HEK293T (cell line): ENCODE data around the gene HGFAC.

Experiments used
- CTCF ChIA-PET: fragments of 350-600 bp; formaldehyde crosslinking; extraction: SDS; loops from one replicate; lab custom pipeline; 2021; ENCODE audit warnings: antibody characterized with exemption, inconsistent platforms; lab: Yijun Ruan, JAX
- POLR2A ChIA-PET: fragments of 350-600 bp; formaldehyde crosslinking; extraction: SDS; loops from one replicate; lab custom pipeline; 2020; ENCODE audit warnings: antibody characterized with exemption, inconsistent platforms; lab: Yijun Ruan, JAX
- DNase-seq: peaks from one replicate; pipeline ENCODE4 v3.0.0; 2012; ENCODE audit warnings: mixed read lengths; ENCODE audit errors: extremely low spot score
- ARNT ChIP-seq: fragments of 450-650 bp; IDR thresholded peaks from 2 replicates; pipeline ENCODE4 v1.6.1; 2017; ENCODE audit warnings: mild to moderate bottlenecking
- BHLHE40 ChIP-seq: fragments of 450-650 bp; IDR thresholded peaks from 2 replicates; pipeline ENCODE4 v1.6.1; 2016; ENCODE audit warnings: mild to moderate bottlenecking, moderate library complexity, borderline replicate concordance
- CTBP1 ChIP-seq: fragments of 450-650 bp; IDR thresholded peaks from 2 replicates; pipeline ENCODE4 v1.6.1; 2016; ENCODE audit warnings: borderline replicate concordance
- ELF4 ChIP-seq: fragments of 450-650 bp; IDR thresholded peaks from 2 replicates; pipeline ENCODE4 v1.6.1; 2017; ENCODE audit warnings: antibody characterized with exemption
- FOXA1 ChIP-seq: fragments of 450-650 bp; IDR thresholded peaks from 2 replicates; pipeline ENCODE4 v1.6.1; 2016; ENCODE audit warnings: mild to moderate bottlenecking
- FOXK2 ChIP-seq: fragments of 450-650 bp; IDR thresholded peaks from 2 replicates; pipeline ENCODE4 v1.6.1; 2016; ENCODE audit warnings: mild to moderate bottlenecking
- FOXM1 ChIP-seq: fragments of 450-650 bp; IDR thresholded peaks from 2 replicates; pipeline ENCODE4 v1.6.1; 2017; ENCODE audit warnings: mild to moderate bottlenecking, borderline replicate concordance
- HDGF ChIP-seq: fragments of 450-650 bp; IDR thresholded peaks from 2 replicates; pipeline ENCODE4 v1.6.1; 2017; ENCODE audit warnings: antibody characterized with exemption, borderline replicate concordance
- L3MBTL2 ChIP-seq: fragments of 450-650 bp; conservative IDR thresholded peaks from 2 replicates; pipeline ENCODE4 v1.6.1; 2016; ENCODE audit warnings: mild to moderate bottlenecking
- LEF1 ChIP-seq: fragments of 450-650 bp; IDR thresholded peaks from 2 replicates; pipeline ENCODE4 v1.6.1; 2017; ENCODE audit warnings: mild to moderate bottlenecking, borderline replicate concordance
- NFRKB ChIP-seq: fragments of 450-650 bp; IDR thresholded peaks from 2 replicates; pipeline ENCODE4 v1.6.1; 2016; ENCODE audit warnings: mild to moderate bottlenecking, moderate library complexity
- PKNOX1 ChIP-seq: fragments of 450-650 bp; IDR thresholded peaks from 2 replicates; pipeline ENCODE4 v1.6.1; 2016
- SP1 ChIP-seq: fragments of 450-650 bp; IDR thresholded peaks from 2 replicates; pipeline ENCODE4 v1.6.1; 2017
- SUZ12 ChIP-seq: fragments of 450-650 bp; IDR thresholded peaks from 2 replicates; pipeline ENCODE4 v1.6.1; 2016; ENCODE audit warnings: mild to moderate bottlenecking
- TARDBP ChIP-seq: fragments of 450-650 bp; IDR thresholded peaks from 2 replicates; pipeline ENCODE4 v1.6.1; 2016
- ZNF384 ChIP-seq: fragments of 450-650 bp; IDR thresholded peaks from 2 replicates; pipeline ENCODE4 v1.6.1; 2016

The HGFAC gene

GRCh38 chr4:3436798-3437581, 4.8 kb upstream of the HGFAC start:
- CTCF ChIA-PET, result interaction anchor here (0.7 kb wide), 1 partner anchor 286 kb away, joined by 4 read pairs; no protein-coding TSS in a partner anchor
- no peak for DNase-seq
- TF ChIP-seq SP1 (no peak), FOXM1 (no peak), ZNF384 (no peak), ELF4 (no peak), SUZ12 (no peak), ARNT (no peak), HDGF (no peak), BHLHE40 (no peak), NFRKB (no peak)
- POLR2A ChIA-PET, result no interaction called here

- ChIA-PET POLR2A (no interaction called here), CTCF (interaction anchor here (0.7 kb wide), 1 partner anchor 287 kb away, joined by 4 read pairs; no protein-coding TSS in a partner anchor)
- no peak for DNase-seq
- TF ChIP-seq SUZ12, result no peak
- TF ChIP-seq L3MBTL2, result no peak
- no peak for TF ChIP-seq ZNF384
- no peak for TF ChIP-seq TARDBP
- no peak for TF ChIP-seq FOXK2
- no peak for TF ChIP-seq SP1
- TF ChIP-seq ARNT, result no peak
- no peak for TF ChIP-seq LEF1
- TF ChIP-seq BHLHE40, result no peak
- no peak for TF ChIP-seq FOXM1
Measured at GRCh38 chr4:3437582-3437936, 4.2 kb upstream of the HGFAC start.

GRCh38 chr4:3437998-3438846, 3.5 kb upstream of the HGFAC start:
- CTCF ChIA-PET, result interaction anchor here (0.7 kb wide), 1 partner anchor 288 kb away, joined by 4 read pairs; no protein-coding TSS in a partner anchor
- POLR2A ChIA-PET, result no interaction called here
- TF ChIP-seq ZNF384 (no peak), ARNT (no peak), BHLHE40 (no peak), L3MBTL2 (no peak), TARDBP (no peak), SP1 (no peak), CTBP1 (no peak), FOXK2 (no peak), SUZ12 (no peak), PKNOX1 (no peak), HDGF (no peak), FOXM1 (no peak)
- no peak for DNase-seq

GRCh38 chr4:3438847-3439180, 3.0 kb upstream of the HGFAC start:
- CTCF ChIA-PET, result interaction anchor here (0.6 kb wide), 1 partner anchor 97 kb away, joined by 3 read pairs; no protein-coding TSS in a partner anchor
- POLR2A ChIA-PET, result no interaction called here
- TF ChIP-seq L3MBTL2 (no peak), FOXM1 (no peak)
- no peak for DNase-seq

GRCh38 chr4:3439391-3439790, 2.4 kb upstream of the HGFAC start:
- DNase-seq, result no peak
- no peak for TF ChIP-seq FOXM1
- no peak for TF ChIP-seq SP1
- no peak for TF ChIP-seq SUZ12
- ChIA-PET POLR2A (no interaction called here), CTCF (interaction anchor here (0.6 kb wide), 1 partner anchor 98 kb away, joined by 3 read pairs; no protein-coding TSS in a partner anchor)

- no peak for DNase-seq
- CTCF ChIA-PET, result no interaction called here
- TF ChIP-seq HDGF (no peak), ZNF384 (no peak), FOXK2 (no peak), SP1 (no peak), NFRKB (no peak), SUZ12 (no peak), LEF1 (no peak), TARDBP (no peak), FOXM1 (no peak), FOXA1 (no peak), ARNT (no peak), L3MBTL2 (no peak), PKNOX1 (no peak), ELF4 (no peak), CTBP1 (no peak), BHLHE40 (no peak)
- POLR2A ChIA-PET, result no interaction called here
Measured at GRCh38 chr4:3440011-3440410, 1.8 kb upstream of the HGFAC start.
